Measurements from ENCODE around the gene PRDM1. TPM values are rescaled to one million over a fixed set of nuclear protein-coding genes. Genes with fewer than 3 reads are reported as not detected.

The PRDM1 gene
- total RNA-seq, 2 experiments from 2014 or later, result 112 to 115 TPM

DNA sequence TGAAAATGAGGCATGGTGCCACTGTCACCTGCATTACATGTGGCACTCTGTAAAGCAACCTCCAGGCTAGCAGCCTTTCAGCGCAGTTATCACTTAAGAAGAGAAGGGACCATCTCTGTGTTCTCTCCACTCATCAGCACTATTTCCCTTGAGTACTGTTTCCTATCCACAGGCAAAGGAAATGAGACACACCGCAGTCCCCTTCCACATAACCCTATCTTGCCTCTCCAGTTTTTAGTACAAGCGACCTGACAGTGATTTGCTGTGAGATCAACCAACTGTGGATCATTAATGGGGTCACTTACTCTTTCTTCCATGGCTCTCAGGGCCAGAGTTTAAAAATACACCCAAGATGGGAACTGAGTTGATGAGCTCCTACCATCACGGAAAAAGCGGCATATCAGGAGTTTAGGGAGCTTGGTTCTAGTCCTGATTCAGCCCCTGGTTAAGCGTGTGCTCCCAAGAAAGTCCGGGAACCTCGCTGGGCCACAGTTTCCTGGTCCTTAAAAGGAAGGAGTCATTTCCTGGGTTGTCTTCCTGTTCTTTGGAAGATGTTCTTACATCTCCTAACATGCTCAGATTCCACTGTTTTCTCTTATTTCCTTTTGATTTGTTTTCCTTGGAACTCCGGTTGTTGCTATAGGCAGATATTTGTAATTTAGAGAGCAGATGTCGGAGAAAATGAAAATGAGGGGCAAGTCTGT is 27.3 kb downstream of the PRDM1 start:
- no peaks in the 10 kb centered on the region for H3K9me3 Mint-ChIP-seq
- H3K4me3 Mint-ChIP-seq, result peak overlapping the region; percentile 3

DNA sequence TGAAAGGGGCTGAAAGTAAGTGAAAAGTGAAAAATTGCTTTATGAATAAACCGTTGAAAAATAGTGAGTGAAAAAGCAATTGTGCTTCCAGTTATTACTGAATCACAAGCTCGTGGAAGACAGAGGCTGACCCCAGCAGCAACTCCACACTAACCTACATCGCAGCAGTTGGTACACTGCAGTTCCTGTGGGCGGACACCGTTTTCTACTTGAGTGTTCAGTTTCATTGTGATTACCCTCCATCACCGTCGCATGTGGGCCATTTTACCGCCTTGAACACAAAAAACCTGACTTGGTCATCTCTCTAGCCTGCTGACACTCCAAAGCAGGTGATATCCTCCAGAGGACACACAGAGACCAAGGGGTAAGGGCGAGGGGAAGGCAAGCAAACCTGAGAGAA is 28.4 kb downstream of the PRDM1 start:
- ChIA-PET POLR2A (interaction anchor here (1.0 to 9.8 kb wide), 15 partner anchors 9 to 131 kb away, joined by 3 to 241 read pairs (median 3); partner anchors contain the start of gene PRDM1), CTCF (interaction anchor here (0.7 to 1.6 kb wide), 4 partner anchors 11 to 74 kb away, joined by 3 to 4 read pairs (median 3); no protein-coding TSS in a partner anchor)
- Mint-ChIP-seq H3K4me1 (peaks cover 95% of the 10 kb centered on the region), H3K36me3 (ENCODE audit: low read depth) (peaks cover 22% of the 10 kb centered on the region), H3K27me3 (peaks cover 3% of the 10 kb centered on the region), H3K9me3 (peaks cover 7% of the 10 kb centered on the region), H3K4me3 (peak overlapping the region; percentile 36), H3K27ac (peak overlapping the region; percentile 85)
- DNase-seq, result peak; percentile 77

More for the DNA sequence above, 27.3 kb downstream of the PRDM1 start:
- Mint-ChIP-seq H3K27ac (peak overlapping the region; percentile 85), H3K27me3 (no peaks in the 10 kb centered on the region), H3K4me1 (peaks cover 91% of the 10 kb centered on the region), H3K36me3 (ENCODE audit: low read depth) (peaks cover 25% of the 10 kb centered on the region)
- CTCF ChIA-PET, result interaction anchor here (0.8 to 1.1 kb wide), 2 partner anchors 20 to 68 kb away, joined by 3 read pairs; no protein-coding TSS in a partner anchor
- POLR2A ChIA-PET, result interaction anchor here (0.9 to 9.8 kb wide), 12 partner anchors 11 to 130 kb away, joined by 3 to 241 read pairs (median 3); partner anchors contain the start of gene PRDM1
- no peak for DNase-seq

DNA sequence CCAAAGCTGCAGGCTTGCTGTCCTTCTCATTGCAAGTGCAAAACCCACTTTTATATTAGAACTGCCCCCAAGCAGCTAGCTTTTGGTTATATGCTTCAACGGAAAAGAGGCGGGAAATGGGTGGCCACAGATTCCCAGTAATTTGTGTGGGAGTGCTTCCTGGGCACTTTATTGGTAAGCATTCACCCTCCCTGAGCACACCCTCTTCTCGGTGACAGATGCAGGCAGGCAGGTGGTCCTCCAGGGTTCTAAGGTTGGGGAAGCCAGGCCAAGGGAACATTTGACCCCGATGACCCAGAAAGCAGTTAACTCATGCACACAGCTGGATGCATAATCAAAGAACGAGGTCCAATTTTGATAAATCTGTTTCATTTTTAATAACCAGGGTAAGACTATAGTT is 29.1 kb downstream of the PRDM1 start:
- Mint-ChIP-seq H3K4me3 (no peak overlapping the region), H3K4me1 (peaks cover 95% of the 10 kb centered on the region), H3K27ac (peak overlapping the region; percentile 85), H3K36me3 (ENCODE audit: low read depth) (peaks cover 16% of the 10 kb centered on the region), H3K27me3 (peaks cover 6% of the 10 kb centered on the region), H3K9me3 (peaks cover 8% of the 10 kb centered on the region)
- no peak for DNase-seq
- POLR2A ChIA-PET, result interaction anchor here (1.1 to 9.8 kb wide), 10 partner anchors 8 to 120 kb away, joined by 3 to 241 read pairs (median 7); no protein-coding TSS in a partner anchor
- CTCF ChIA-PET, result interaction anchor here (1.1 to 4.1 kb wide), 3 partner anchors 11 to 109 kb away, joined by 3 to 28 read pairs (median 4); no protein-coding TSS in a partner anchor

DNA sequence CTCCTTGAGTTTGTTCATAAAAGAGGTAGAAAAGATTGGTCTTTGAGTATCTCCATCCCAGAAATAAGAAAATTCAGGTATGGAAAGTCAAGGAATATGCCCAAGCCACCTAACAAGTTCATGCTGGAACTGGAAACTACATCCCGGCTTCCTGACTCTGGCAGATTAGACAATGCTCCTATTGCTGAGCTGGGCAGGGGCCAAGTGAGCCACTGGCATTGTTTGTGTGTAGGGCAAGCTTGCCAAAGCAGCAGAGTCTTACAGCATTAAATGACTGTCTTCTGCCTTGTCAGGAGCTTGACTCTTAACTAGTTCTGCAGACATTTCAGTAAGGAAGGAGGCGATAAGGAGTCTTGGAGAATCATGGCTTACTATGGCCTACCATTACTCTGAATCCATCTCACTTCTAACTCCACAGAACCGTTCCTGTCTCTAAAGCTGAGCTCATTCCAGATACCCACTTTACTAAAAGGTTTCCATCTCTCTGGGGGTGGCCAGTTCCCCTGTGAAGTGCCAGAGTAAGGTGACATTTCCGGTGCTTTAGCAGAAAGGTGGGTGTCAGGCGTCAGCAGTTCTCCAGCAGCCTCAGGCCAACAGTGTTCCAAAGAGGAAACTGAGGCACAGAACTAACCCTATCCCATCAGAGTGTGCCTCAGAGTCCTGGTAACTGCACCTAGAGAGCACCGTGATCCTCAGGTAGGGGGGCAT is 30.1 kb downstream of the PRDM1 start:
- Mint-ChIP-seq H3K4me3 (no peak overlapping the region), H3K36me3 (ENCODE audit: low read depth) (peaks cover 8% of the 10 kb centered on the region), H3K4me1 (peaks cover 91% of the 10 kb centered on the region), H3K9me3 (peaks cover 8% of the 10 kb centered on the region), H3K27ac (peak overlapping the region; percentile 8), H3K27me3 (peaks cover 6% of the 10 kb centered on the region)
- CTCF ChIA-PET, result interaction anchor here (1.1 to 4.1 kb wide), 7 partner anchors 10 to 112 kb away, joined by 3 to 28 read pairs (median 5); no protein-coding TSS in a partner anchor
- POLR2A ChIA-PET, result interaction anchor here (0.9 to 9.8 kb wide), 10 partner anchors 10 to 124 kb away, joined by 4 to 241 read pairs (median 12); partner anchors contain the start of gene PRDM1
- DNase-seq, result no peak

DNA sequence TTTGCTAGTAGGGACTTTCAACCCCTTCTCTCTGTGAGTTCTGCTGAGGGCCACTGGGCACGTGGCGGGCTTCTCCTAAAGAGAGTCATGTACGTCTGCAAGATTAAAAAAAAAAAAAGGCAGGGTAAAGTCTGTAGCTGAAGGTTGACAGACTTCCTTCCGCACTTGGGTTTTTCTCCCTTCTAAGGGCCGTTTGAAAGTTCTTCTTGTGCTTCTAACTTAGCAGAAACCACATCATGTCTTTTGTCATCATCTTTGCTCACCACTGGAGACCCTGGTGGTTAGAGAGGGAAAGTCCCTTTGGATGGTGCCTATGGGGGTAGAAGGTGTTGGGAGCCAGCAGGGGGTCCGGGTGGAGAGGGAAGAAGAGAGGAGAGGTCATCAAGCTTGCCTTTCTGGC is 31.4 kb downstream of the PRDM1 start:
- ChIA-PET CTCF (interaction anchor here (0.6 to 4.1 kb wide), 11 partner anchors 9 to 686 kb away, joined by 3 to 28 read pairs (median 4); partner anchors contain the start of genes ATG5 and PRDM1), POLR2A (interaction anchor here (0.6 to 9.8 kb wide), 20 partner anchors 9 to 124 kb away, joined by 3 to 241 read pairs (median 6); partner anchors contain the start of gene PRDM1)
- H3K9me3 Mint-ChIP-seq, result peaks cover 8% of the 10 kb centered on the region
- H3K27ac Mint-ChIP-seq, result peak overlapping the region; percentile 68
- peaks cover 86% of the 10 kb centered on the region for H3K4me1 Mint-ChIP-seq
- H3K4me3 Mint-ChIP-seq, result no peak overlapping the region
- peaks cover 8% of the 10 kb centered on the region for H3K36me3 Mint-ChIP-seq (ENCODE audit: low read depth)
- peaks cover 6% of the 10 kb centered on the region for H3K27me3 Mint-ChIP-seq
- DNase-seq, result peak; percentile 66

DNA sequence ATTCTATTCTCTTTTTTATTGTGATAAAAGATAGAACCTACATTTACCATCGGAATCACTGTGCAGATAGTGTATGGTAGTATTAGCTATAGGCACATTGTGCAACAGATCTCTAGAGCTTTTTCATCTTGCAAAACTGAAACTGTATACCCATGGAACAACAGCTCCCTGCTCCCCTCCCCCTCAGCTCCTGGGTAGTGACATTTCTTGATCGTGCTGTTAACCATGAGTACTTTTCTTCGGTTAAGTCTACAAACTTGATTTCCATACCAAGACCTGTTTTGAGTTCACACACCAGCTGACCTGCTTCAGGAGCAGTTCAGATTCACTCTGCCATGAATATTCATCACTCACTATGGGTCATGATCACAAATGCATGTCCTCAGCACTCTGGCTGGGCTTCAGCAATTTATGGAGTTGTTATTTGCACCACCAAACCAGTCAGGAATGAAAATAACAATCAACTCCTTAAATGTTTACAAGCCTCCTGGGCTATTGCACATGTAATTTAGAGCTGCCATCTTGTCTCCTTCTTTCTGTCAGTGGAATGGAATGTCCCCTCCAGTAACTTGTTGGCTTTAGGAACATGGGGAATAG is 32.8 kb downstream of the PRDM1 start:
- H3K27me3 Mint-ChIP-seq, result peaks cover 9% of the 10 kb centered on the region
- peaks cover 78% of the 10 kb centered on the region for H3K4me1 Mint-ChIP-seq
- no peak for DNase-seq
- peaks cover 8% of the 10 kb centered on the region for H3K9me3 Mint-ChIP-seq
- H3K27ac Mint-ChIP-seq, result no peak overlapping the region
- ChIA-PET POLR2A (interaction anchor here (0.6 to 9.8 kb wide), 12 partner anchors 10 to 337 kb away, joined by 3 to 241 read pairs (median 6); partner anchors contain the start of gene PRDM1), CTCF (interaction anchor here (0.6 to 4.1 kb wide), 6 partner anchors 15 to 687 kb away, joined by 3 to 28 read pairs (median 7); no protein-coding TSS in a partner anchor)
- no peak overlapping the region for H3K4me3 Mint-ChIP-seq
- H3K36me3 Mint-ChIP-seq (ENCODE audit: low read depth), result peaks cover 11% of the 10 kb centered on the region

DNA sequence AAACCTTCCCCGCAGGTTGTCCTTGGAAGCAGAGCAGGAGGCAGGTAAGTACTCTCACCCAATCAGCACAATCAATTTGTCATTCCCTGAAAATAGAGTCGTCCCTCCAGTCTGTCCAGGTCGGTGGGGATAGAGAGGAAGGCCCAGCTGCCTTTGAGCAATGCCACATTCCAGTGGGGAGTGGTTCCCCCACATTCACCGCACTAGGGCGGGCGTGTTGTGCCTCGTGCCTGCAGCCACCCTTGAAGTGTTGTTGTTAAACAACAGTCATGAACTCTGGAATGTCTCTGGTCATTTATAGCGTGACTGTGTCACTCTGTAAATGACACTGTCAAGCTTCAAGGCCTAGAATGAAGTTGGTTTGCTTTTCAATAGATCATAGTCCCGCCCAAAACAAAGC is 33.4 kb downstream of the PRDM1 start:
- POLR2A ChIA-PET, result interaction anchor here (9.8 kb wide), 1 partner anchor 18 kb away, joined by 241 read pairs; no protein-coding TSS in a partner anchor

DNA sequence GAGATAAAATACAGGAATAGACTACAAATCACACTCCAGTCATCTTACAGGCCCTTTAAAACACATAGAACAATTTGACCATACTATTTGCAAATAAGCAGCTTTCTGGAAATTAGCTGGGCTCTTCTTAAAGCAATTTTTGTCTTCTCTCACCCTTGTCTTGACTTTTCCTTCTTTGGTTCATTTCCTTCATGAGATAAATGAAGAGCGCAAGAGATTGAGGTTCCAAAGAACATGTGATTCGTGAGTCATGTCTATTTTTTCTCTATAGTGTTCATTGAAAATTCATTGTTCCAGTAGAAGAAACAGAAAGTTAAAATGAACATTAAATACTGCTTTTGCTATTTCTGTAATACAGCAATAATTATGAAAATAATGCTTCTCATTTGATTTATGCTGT is 33.9 kb downstream of the PRDM1 start:
- no peak for DNase-seq
- Mint-ChIP-seq H3K36me3 (ENCODE audit: low read depth) (peaks cover 11% of the 10 kb centered on the region), H3K27me3 (peaks cover 9% of the 10 kb centered on the region), H3K4me3 (no peak overlapping the region), H3K27ac (no peak overlapping the region), H3K9me3 (peaks cover 8% of the 10 kb centered on the region), H3K4me1 (peaks cover 73% of the 10 kb centered on the region)
- ChIA-PET POLR2A (interaction anchor here (0.6 kb wide), 1 partner anchor 76 kb away, joined by 3 read pairs; no protein-coding TSS in a partner anchor), CTCF (no interaction called here)

More for the DNA sequence above, 33.4 kb downstream of the PRDM1 start:
- CTCF ChIA-PET, result interaction anchor here (0.6 kb wide), 1 partner anchor 688 kb away, joined by 3 read pairs; no protein-coding TSS in a partner anchor
- no peak for DNase-seq
- no peak overlapping the region for H3K27ac Mint-ChIP-seq
- H3K27me3 Mint-ChIP-seq, result peaks cover 9% of the 10 kb centered on the region
- peaks cover 8% of the 10 kb centered on the region for H3K9me3 Mint-ChIP-seq
- H3K4me3 Mint-ChIP-seq, result no peak overlapping the region
- peaks cover 74% of the 10 kb centered on the region for H3K4me1 Mint-ChIP-seq
- peaks cover 11% of the 10 kb centered on the region for H3K36me3 Mint-ChIP-seq (ENCODE audit: low read depth)

DNA sequence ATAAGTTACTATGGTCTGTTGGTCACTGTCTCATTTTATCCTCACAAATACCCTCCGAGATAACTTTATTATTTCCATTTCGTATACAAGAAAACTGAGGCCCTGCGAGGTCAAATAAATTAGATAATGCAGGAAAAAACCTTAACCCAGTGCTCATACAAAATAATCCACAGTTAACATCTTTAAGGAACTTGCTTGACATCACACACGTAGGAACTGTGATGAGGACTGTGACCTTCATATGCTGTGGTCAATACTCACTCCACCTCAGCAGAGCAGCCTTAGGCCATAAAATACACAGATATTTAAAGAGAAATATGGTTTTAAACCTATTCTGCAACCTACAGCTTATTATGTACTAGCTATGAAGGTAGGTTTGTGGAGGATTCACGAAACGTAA is 34.3 kb downstream of the PRDM1 start:
- Mint-ChIP-seq H3K27me3 (peaks cover 9% of the 10 kb centered on the region), H3K36me3 (ENCODE audit: low read depth) (peaks cover 11% of the 10 kb centered on the region), H3K27ac (no peak overlapping the region), H3K4me3 (no peak overlapping the region), H3K9me3 (peaks cover 8% of the 10 kb centered on the region), H3K4me1 (peaks cover 72% of the 10 kb centered on the region)
- ChIA-PET POLR2A (interaction anchor here (0.6 kb wide), 1 partner anchor 75 kb away, joined by 3 read pairs; no protein-coding TSS in a partner anchor), CTCF (no interaction called here)
- no peak for DNase-seq

DNA sequence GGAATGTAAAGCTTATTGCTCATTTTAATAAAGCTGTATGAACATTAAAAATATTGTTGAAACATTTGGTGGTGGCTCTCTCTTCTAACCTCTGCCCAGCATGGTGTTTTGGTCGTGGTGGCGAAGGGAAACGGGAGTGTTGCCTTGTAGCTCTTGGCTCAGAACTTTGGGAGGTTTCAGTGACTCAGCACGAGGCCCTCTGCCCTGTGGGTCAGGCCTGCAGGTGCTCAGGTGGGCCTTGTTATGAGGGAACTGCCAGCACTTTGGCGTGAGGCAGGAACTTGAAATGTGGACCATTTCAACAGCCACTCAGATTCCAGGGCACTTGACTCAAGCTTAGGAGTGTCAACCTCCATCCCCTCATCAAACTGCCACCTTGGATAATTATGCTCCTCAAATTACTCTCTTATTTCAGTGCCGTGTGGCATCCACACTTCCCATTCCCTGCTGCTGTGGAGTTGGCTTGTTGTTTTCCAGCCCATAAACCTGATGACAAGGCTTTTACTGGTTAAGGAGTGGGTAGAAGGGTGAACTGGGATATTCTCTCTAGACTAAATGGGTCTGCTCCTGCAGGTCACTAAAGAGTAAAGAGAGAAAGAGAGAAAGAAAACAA is 36.3 kb downstream of the PRDM1 start:
- POLR2A ChIA-PET, result interaction anchor here (0.7 to 1.4 kb wide), 4 partner anchors 7 to 42 kb away, joined by 3 to 4 read pairs (median 3); no protein-coding TSS in a partner anchor

DNA sequence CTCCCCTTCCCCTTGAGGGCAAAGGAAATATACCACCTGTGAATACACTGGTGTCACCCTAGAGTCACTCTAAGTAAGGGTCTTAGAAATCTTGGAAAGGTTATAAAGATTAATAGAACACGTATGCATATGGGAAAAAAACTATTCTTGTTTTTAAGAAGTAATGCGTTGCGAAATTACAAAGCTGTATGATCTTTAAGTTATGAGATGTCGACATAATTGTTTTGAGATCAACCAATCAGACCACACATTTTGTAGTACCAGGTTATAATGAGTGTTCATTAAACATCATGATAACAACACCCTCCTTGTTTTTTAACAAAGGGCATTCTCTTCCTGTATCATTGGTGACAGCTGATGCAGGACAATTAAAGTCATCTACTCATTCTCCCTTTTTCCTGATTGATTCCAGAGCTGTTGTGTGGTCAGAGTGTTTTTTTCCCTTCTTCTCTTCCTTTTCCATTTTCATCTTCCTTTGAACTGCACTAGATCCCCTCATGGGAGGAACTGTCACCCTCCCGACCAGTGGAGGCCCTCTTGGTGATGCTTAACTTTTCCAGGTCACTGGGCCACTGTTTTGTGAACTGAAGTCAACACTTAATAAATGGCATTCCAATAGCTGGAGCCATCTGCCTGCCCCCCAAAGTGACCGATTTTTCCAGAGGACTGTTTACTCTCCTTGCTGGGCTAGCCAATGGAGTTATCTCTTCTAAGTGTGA is 37.0 kb downstream of the PRDM1 start:
- Mint-ChIP-seq H3K9me3 (peaks cover 8% of the 10 kb centered on the region), H3K36me3 (ENCODE audit: low read depth) (peaks cover 11% of the 10 kb centered on the region), H3K4me3 (no peak overlapping the region), H3K4me1 (peaks cover 60% of the 10 kb centered on the region), H3K27me3 (peaks cover 9% of the 10 kb centered on the region), H3K27ac (no peak overlapping the region)
- CTCF ChIA-PET, result no interaction called here
- POLR2A ChIA-PET, result interaction anchor here (0.7 to 4.3 kb wide), 7 partner anchors 8 to 41 kb away, joined by 3 to 27 read pairs (median 3); no protein-coding TSS in a partner anchor
- no peak for DNase-seq

More for the DNA sequence above, 36.3 kb downstream of the PRDM1 start:
- peaks cover 11% of the 10 kb centered on the region for H3K36me3 Mint-ChIP-seq (ENCODE audit: low read depth)
- H3K9me3 Mint-ChIP-seq, result peaks cover 8% of the 10 kb centered on the region
- H3K4me1 Mint-ChIP-seq, result peaks cover 67% of the 10 kb centered on the region
- no peak overlapping the region for H3K4me3 Mint-ChIP-seq
- DNase-seq, result no peak
- no peak overlapping the region for H3K27ac Mint-ChIP-seq
- CTCF ChIA-PET, result no interaction called here
- peaks cover 9% of the 10 kb centered on the region for H3K27me3 Mint-ChIP-seq
